Breast epithelium (tissue), 4 donors: ENCODE results near the gene RAD21L1. TPM values are rescaled to one million over a fixed set of nuclear protein-coding genes. Genes with fewer than 3 reads are reported as not detected.

Source experiments
- DNase-seq, 2 donors: peaks; one replicate each; pipeline ENCODE4 v3.0.0-alpha.2; 2019; ENCODE audit warnings: low spot score in 2 of 2
- H3K27ac ChIP-seq, 2 donors: fragments of 200-600 bp; sonication (generic) in 1 of 2; one replicate each; pipeline ENCODE4 v1.5.1; 2016 to 2019; ENCODE audit warnings: mild to moderate bottlenecking in 1 of 2
- H3K27me3 ChIP-seq, 2 donors: fragments of 200-600 bp; sonication (generic) in 1 of 2; one replicate each; pipeline versions ENCODE4 v1.5.1 to v1.6.0; 2017 to 2019; ENCODE audit warnings: control low read depth in 1 of 2, mild to moderate bottlenecking in 1 of 2
- H3K36me3 ChIP-seq: fragments of 200-600 bp; one replicate; pipeline ENCODE4 v1.5.1; 2019
- H3K4me1 ChIP-seq, 2 donors: fragments of 200-600 bp; sonication (generic); one replicate each; pipeline ENCODE4 v1.5.1; 2016 to 2019; ENCODE audit warnings: control low read depth in 1 of 2
- H3K4me3 ChIP-seq, 3 donors: fragments of 200-600 bp; sonication (generic); 1 replicate in 2 of 3; 2 replicates in 1 of 3; pipeline ENCODE4 v1.5.1; 2016 to 2019; ENCODE audit warnings: mild to moderate bottlenecking in 3 of 3, moderate library complexity in 2 of 3
- H3K9me3 ChIP-seq, 2 donors: fragments of 200-600 bp; sonication (generic) in 1 of 2; one replicate each; pipeline ENCODE4 v1.5.1; 2016 to 2019; ENCODE audit warnings: control low read depth in 1 of 2
- CTCF ChIP-seq, 3 donors: fragments of 450-650 bp; IDR thresholded peaks; one replicate each; pipeline ENCODE4 v1.5.1; 2016 to 2017; ENCODE audit warnings: antibody characterized with exemption in 3 of 3, mild to moderate bottlenecking in 3 of 3, moderate library complexity in 3 of 3
- POLR2A ChIP-seq: fragments of 450-650 bp; IDR thresholded peaks from one replicate; pipeline ENCODE4 v1.6.1; 2016; ENCODE audit warnings: antibody characterized with exemption, mild to moderate bottlenecking, moderate library complexity
- POLR2AphosphoS5 ChIP-seq, 3 donors: sonication (generic); formaldehyde crosslinking; IDR thresholded peaks; one replicate each; pipeline ENCODE4 v1.6.1; 2017; ENCODE audit warnings: antibody characterized with exemption in 3 of 3
- intact Hi-C: fragments of 100-400 bp; cut with DNase I; formaldehyde crosslinking; loops from one replicate; pipeline ENCODE4 v1.15.1; 2023; ENCODE audit warnings: low total_unique reads
- total RNA-seq, 3 donors: library from RNA; depleted of rRNA; stranded (reverse); fragments of >200 nt; gene quantifications; one replicate each; pipeline ENCODE4 v1.1.0, GENCODE V29; 2016

The RAD21L1 gene
- not detected for total RNA-seq

- H3K4me3 ChIP-seq, result peak within 1 kb of the TSS; percentile 45 to 68 (median 66)
- H3K9me3 ChIP-seq, result peaks cover 0 to 6% of the 10 kb centered on the region in 2 donors
- H3K36me3 ChIP-seq, result no peaks in the 10 kb centered on the region
- intact Hi-C loops, result no loop called here
- no peaks in the 10 kb centered on the region for H3K4me1 ChIP-seq
- DNase-seq, result peak; percentile 60 to 81
- peaks cover 0 to 30% of the 10 kb centered on the region in 2 donors for H3K27me3 ChIP-seq
- TF ChIP-seq CTCF (IDR thresholded peaks at IDR 0.05) (no peak), POLR2A (no peak), POLR2AphosphoS5 (IDR thresholded peaks at IDR 0.05) (no peak)
- H3K27ac ChIP-seq, result peak within 1 kb of the TSS in 1 of 2 donors; percentile 50
Observed at GRCh38 chr20:1225783-1226654, at the start of gene RAD21L1. RAD21L1 (plus strand) TSS chr20:1226044; CDS start chr20:1228454, 2,410 bp downstream.

- H3K36me3 ChIP-seq, result no peaks in the 10 kb centered on the region
- no peaks in the 10 kb centered on the region for H3K9me3 ChIP-seq
- H3K4me3 ChIP-seq, result no peak overlapping the region
- TF ChIP-seq CTCF (IDR thresholded peaks at IDR 0.05), result no peak
- TF ChIP-seq POLR2AphosphoS5 (IDR thresholded peaks at IDR 0.05), result no peak
- no peak for TF ChIP-seq POLR2A
- intact Hi-C loops, result no loop called here
- H3K4me1 ChIP-seq, result no peaks in the 10 kb centered on the region
- no peak overlapping the region for H3K27ac ChIP-seq
- H3K27me3 ChIP-seq, result no peaks in the 10 kb centered on the region
- DNase-seq, result no peak
Observed at GRCh38 chr20:1177680-1178079, 48.2 kb upstream of the RAD21L1 start.

GRCh38 chr20:1178103-1178502, 47.7 kb upstream of the RAD21L1 start:
- TF ChIP-seq POLR2A (no peak), CTCF (IDR thresholded peaks at IDR 0.05) (no peak), POLR2AphosphoS5 (IDR thresholded peaks at IDR 0.05) (no peak)
- H3K9me3 ChIP-seq, result no peaks in the 10 kb centered on the region
- no peak for DNase-seq
- H3K4me1 ChIP-seq, result no peaks in the 10 kb centered on the region
- H3K4me3 ChIP-seq, result no peak overlapping the region
- no peaks in the 10 kb centered on the region for H3K27me3 ChIP-seq
- H3K27ac ChIP-seq, result no peak overlapping the region
- H3K36me3 ChIP-seq, result no peaks in the 10 kb centered on the region
- intact Hi-C loops, result no loop called here

- Histone ChIP-seq H3K27ac (no peak overlapping the region), H3K4me3 (no peak overlapping the region), H3K27me3 (no peaks in the 10 kb centered on the region), H3K4me1 (no peaks in the 10 kb centered on the region), H3K9me3 (no peaks in the 10 kb centered on the region), H3K36me3 (no peaks in the 10 kb centered on the region)
- TF ChIP-seq POLR2A (no peak), POLR2AphosphoS5 (IDR thresholded peaks at IDR 0.05) (no peak), CTCF (IDR thresholded peaks at IDR 0.05) (no peak)
- intact Hi-C loops, result no loop called here
- DNase-seq, result no peak
Observed at GRCh38 chr20:1178623-1179022, 47.2 kb upstream of the RAD21L1 start.

- intact Hi-C loops, result no loop called here
- Histone ChIP-seq H3K9me3 (no peaks in the 10 kb centered on the region), H3K27me3 (peaks cover 4 to 19% of the 10 kb centered on the region in 2 donors), H3K4me3 (no peak overlapping the region), H3K4me1 (no peaks in the 10 kb centered on the region), H3K27ac (no peak overlapping the region), H3K36me3 (no peaks in the 10 kb centered on the region)
- no peak for DNase-seq
- TF ChIP-seq CTCF (IDR thresholded peaks at IDR 0.05), result no peak
- TF ChIP-seq POLR2A, result no peak
- TF ChIP-seq POLR2AphosphoS5 (IDR thresholded peaks at IDR 0.05), result no peak
Observed at GRCh38 chr20:1180949-1181348, 44.9 kb upstream of the RAD21L1 start.
